HG03520 (cell line): ENCODE measurements around the gene PCNT.
"Not testable (repeated sequence)": the region's sequence is repeated elsewhere in the genome, so short reads cannot be mapped to it uniquely, and the experiment has no call there.

Experiments
- ATAC-seq: cut with Tn5 transposase; IDR thresholded peaks from one replicate; pipeline ENCODE4 v1.9.1; 2021; ENCODE audit warnings: mild to moderate bottlenecking, moderate library complexity; ENCODE audit not compliant: unreplicated experiment

Gene PCNT

GRCh38 chr21:46443910-46444309 is 120.0 kb downstream of the PCNT start:
- no peak for ATAC-seq

GRCh38 chr21:46448108-46448507 is 124.2 kb downstream of the PCNT start:
- no peak for ATAC-seq

GRCh38 chr21:46448855-46449254 is 124.9 kb downstream of the PCNT start:
- not testable (repeated sequence) for ATAC-seq

GRCh38 chr21:46452710-46453109 is 128.8 kb downstream of the PCNT start:
- no peak for ATAC-seq

GRCh38 chr21:46454142-46454541 is 130.2 kb downstream of the PCNT start:
- ATAC-seq = no peak

- ATAC-seq = no peak
Measured at GRCh38 chr21:46454634-46455390, 130.9 kb downstream of the PCNT start.

GRCh38 chr21:46455575-46456385 is 131.8 kb downstream of the PCNT start:
- no peak for ATAC-seq

GRCh38 chr21:46456750-46457149 is 132.8 kb downstream of the PCNT start:
- ATAC-seq = no peak

- ATAC-seq = peak; percentile 22
Measured at GRCh38 chr21:46457801-46458314, 133.9 kb downstream of the PCNT start.

- ATAC-seq = peak; percentile 95
Measured at GRCh38 chr21:46458315-46459023, 134.5 kb downstream of the PCNT start, which contains the start of gene DIP2A. TSS of gene DIP2A (plus strand) at chr21:46458891. CDS start at chr21:46459132, 241 bp downstream.

- ATAC-seq = no peak
Measured at GRCh38 chr21:46459024-46459355, 135.0 kb downstream of the PCNT start.

- no peak for ATAC-seq
Measured at GRCh38 chr21:46459356-46460112, 135.6 kb downstream of the PCNT start.

- ATAC-seq = no peak
Measured at GRCh38 chr21:46461909-46462308, 138.0 kb downstream of the PCNT start.

GRCh38 chr21:46465153-46465552 is 141.2 kb downstream of the PCNT start:
- not testable (repeated sequence) for ATAC-seq

- ATAC-seq = no peak
Measured at GRCh38 chr21:46465651-46466050, 141.7 kb downstream of the PCNT start.

- ATAC-seq = no peak
Measured at GRCh38 chr21:46468108-46468774, 144.3 kb downstream of the PCNT start.

GRCh38 chr21:46469275-46469674 is 145.3 kb downstream of the PCNT start:
- no peak for ATAC-seq

GRCh38 chr21:46471514-46471913 is 147.6 kb downstream of the PCNT start:
- ATAC-seq = no peak

- ATAC-seq = no peak
Measured at GRCh38 chr21:46472246-46472645, 148.3 kb downstream of the PCNT start.

GRCh38 chr21:46474382-46474781 is 150.4 kb downstream of the PCNT start:
- ATAC-seq = no peak
